Measurements from ENCODE around the gene MTUS2. TPM values are rescaled to one million over a fixed set of nuclear protein-coding genes. Genes with fewer than 3 reads are reported as not detected.

MTUS2 gene
- total and polyA plus RNA-seq, 2 experiments from 2014 or later: 0.27 to 0.38 TPM

GRCh38 chr13:28877408-28877807 is 57.3 kb downstream of the MTUS2 start:
- H3K36me3 Mint-ChIP-seq (ENCODE audit: low read depth): peaks cover 6% of the 10 kb centered on the region
- H3K4me2 ChIP-seq: no peak overlapping the region
- no peaks in the 10 kb centered on the region for H3K9me2 ChIP-seq (ENCODE audit: insufficient read depth)
- peaks cover 3% of the 10 kb centered on the region for H3K36me3 ChIP-seq (ENCODE audit: insufficient read depth)
- no peak overlapping the region for H3K27ac ChIP-seq (ENCODE audit: low read depth)
- no peaks in the 10 kb centered on the region for H3F3A ChIP-seq (replicated peaks; ENCODE audit: low read depth)
- no peak for DNase-seq (ENCODE audit: low spot score)
- no peaks in the 10 kb centered on the region; the same call in 2 of the 3 replicates for H3K4me1 Mint-ChIP-seq
- H3K27me3 Mint-ChIP-seq (ENCODE audit: insufficient read depth, low read depth, poor library complexity): no peaks in the 10 kb centered on the region
- no peaks in the 10 kb centered on the region for H4K20me1 ChIP-seq (replicated peaks; ENCODE audit: insufficient read depth)
- H3K9me3 Mint-ChIP-seq: peaks cover 12% of the 10 kb centered on the region
- no peaks in the 10 kb centered on the region for H3K4me1 ChIP-seq (ENCODE audit: insufficient read depth)
- H3K27ac Mint-ChIP-seq: no peak overlapping the region
- H3K27me3 ChIP-seq (ENCODE audit: insufficient read depth): no peaks in the 10 kb centered on the region
- no peak overlapping the region for H2AFZ ChIP-seq
- TF ChIP-seq EZH2phosphoT487 (IDR thresholded peaks at IDR 0.05; ENCODE audit: unreplicated experiment): no peak
- TF ChIP-seq CTCF (conservative IDR thresholded peaks at IDR 0.05; ENCODE audit: low read depth in 2 of 2): no peak
- TF ChIP-seq ZNF114 (CRISPR knock-in tag; IDR thresholded peaks at IDR 0.05): no peak
- TF ChIP-seq ZNF331 (CRISPR knock-in tag; IDR thresholded peaks at IDR 0.05; ENCODE audit: low read depth): no peak
- no peak for TF ChIP-seq CREB1 (CRISPR knock-in tag; IDR thresholded peaks at IDR 0.05; ENCODE audit: low read depth)
- no peak for TF ChIP-seq POLR2AphosphoS5 (IDR thresholded peaks at IDR 0.05; ENCODE audit: low read depth)
- TF ChIP-seq EZH2 (IDR thresholded peaks at IDR 0.05; ENCODE audit: low read depth, unreplicated experiment): no peak
- TF ChIP-seq NANOG (IDR thresholded peaks at IDR 0.05; ENCODE audit: borderline replicate concordance): no peak
- TF ChIP-seq JUNB (IDR thresholded peaks at IDR 0.05; ENCODE audit: unreplicated experiment): no peak
- TF ChIP-seq REST (IDR thresholded peaks at IDR 0.05; ENCODE audit: unreplicated experiment): no peak
- ATAC-seq: no peak
- H3K79me2 ChIP-seq (replicated peaks; ENCODE audit: insufficient read depth): no peaks in the 10 kb centered on the region
- H3K4me3 Mint-ChIP-seq: no peak overlapping the region
- no peak overlapping the region for H3K4me3 ChIP-seq

- Mint-ChIP-seq H3K27ac (no peak overlapping the region), H3K9me3 (no peaks in the 10 kb centered on the region), H3K4me3 (no peak overlapping the region), H3K4me1 (no peaks in the 10 kb centered on the region), H3K27me3 (ENCODE audit: insufficient read depth, low read depth, poor library complexity) (no peaks in the 10 kb centered on the region), H3K36me3 (ENCODE audit: low read depth) (no peaks in the 10 kb centered on the region)
- peaks cover 3% of the 10 kb centered on the region; the same call in 1 of the 2 replicates for H3K9me2 ChIP-seq (ENCODE audit: insufficient read depth)
- H3K27me3 ChIP-seq (ENCODE audit: insufficient read depth): no peaks in the 10 kb centered on the region
- H3K4me1 ChIP-seq (ENCODE audit: insufficient read depth): no peaks in the 10 kb centered on the region
- H3F3A ChIP-seq (replicated peaks; ENCODE audit: low read depth): no peaks in the 10 kb centered on the region
- H3K79me2 ChIP-seq (replicated peaks; ENCODE audit: insufficient read depth): no peaks in the 10 kb centered on the region
- H2AFZ ChIP-seq: no peak overlapping the region
- no peak for ATAC-seq
- no peak overlapping the region for H3K4me2 ChIP-seq
- no peaks in the 10 kb centered on the region; the same call in 1 of the 2 replicates for H4K20me1 ChIP-seq (replicated peaks; ENCODE audit: insufficient read depth)
- no peak overlapping the region for H3K27ac ChIP-seq (ENCODE audit: low read depth)
- no peaks in the 10 kb centered on the region for H3K36me3 ChIP-seq (ENCODE audit: insufficient read depth)
- no peak overlapping the region for H3K4me3 ChIP-seq
- no peak for DNase-seq (ENCODE audit: low spot score)
- TF ChIP-seq NANOG (IDR thresholded peaks at IDR 0.05; ENCODE audit: borderline replicate concordance) (no peak), EZH2 (IDR thresholded peaks at IDR 0.05; ENCODE audit: low read depth, unreplicated experiment) (no peak), POLR2AphosphoS5 (IDR thresholded peaks at IDR 0.05; ENCODE audit: low read depth) (no peak), ZNF331 (CRISPR knock-in tag; IDR thresholded peaks at IDR 0.05; ENCODE audit: low read depth) (no peak), ZNF462 (CRISPR knock-in tag; IDR thresholded peaks at IDR 0.05) (no peak), JUNB (IDR thresholded peaks at IDR 0.05; ENCODE audit: unreplicated experiment) (no peak)
These were observed 65.0 kb downstream of the MTUS2 start for GRCh38 chr13:28885181-28885580.
